ENCODE measurements around the gene PAM. TPM values are rescaled to one million over a fixed set of nuclear protein-coding genes. Genes with fewer than 3 reads are reported as not detected.

The PAM gene
- total and polyA plus RNA-seq, 2 of the 13 experiments (the other 11 are each of a cell fraction or from before 2014, with no cell fraction given): 20.2 to 79.1 TPM

DNA sequence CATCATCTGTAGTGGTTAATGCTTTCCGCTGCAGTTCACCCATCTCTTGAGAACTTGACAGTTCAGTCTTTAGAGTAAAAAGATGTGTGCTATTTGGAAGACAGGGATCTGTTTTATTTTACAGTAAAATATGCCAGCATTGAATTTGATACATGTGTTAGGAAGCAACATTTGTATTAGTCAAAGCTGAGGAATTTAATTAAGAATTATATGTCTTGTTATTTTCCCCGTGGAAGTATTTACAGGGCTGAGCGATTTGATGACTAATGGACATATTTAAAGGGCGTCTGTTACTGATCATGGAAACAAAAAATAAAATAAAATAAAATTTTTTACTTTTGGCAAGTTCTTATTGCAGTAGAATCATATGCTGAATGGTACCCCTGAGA lies 101.3 kb downstream of the PAM start:
- ChIA-PET CTCF (ENCODE audit: low intra/inter-chr PET ratio, low total read pairs) (no interaction called here), POLR2A (no interaction called here)
- Histone ChIP-seq H3K4me3 (replicated peaks in 1 of 3; ENCODE audit: insufficient read depth in 1 of 3, low read depth in 2 of 3, low read length in 3 of 3) (no peak overlapping the region), H3K4me1 (ENCODE audit: insufficient read depth, low read length) (0 out of 2 replicates have a peak, but pooled peaks cover 7% of the 10 kb centered on the region), H3K79me2 (ENCODE audit: insufficient read depth, low read length) (no peaks in the 10 kb centered on the region), H3K9ac (ENCODE audit: insufficient read depth, low read depth, low read length) (no peak overlapping the region), H3K27me3 (ENCODE audit: control insufficient read depth in 1 of 2, insufficient read depth in 2 of 2, low read length in 2 of 2) (no peaks in the 10 kb centered on the region; a peak in 1 of 5 replicates), H3K27ac (ENCODE audit: extremely low read length, insufficient read depth, low read length) (no peak overlapping the region), H3K36me3 (replicated peaks in 1 of 2; ENCODE audit: control insufficient read depth in 1 of 2, insufficient read depth in 2 of 2, low read length in 2 of 2) (no peaks in the 10 kb centered on the region), H3K4me2 (ENCODE audit: low read depth, low read length) (no peak overlapping the region), H4K20me1 (ENCODE audit: insufficient read depth, low read length) (no peaks in the 10 kb centered on the region), H3K9me3 (ENCODE audit: low read length) (no peaks in the 10 kb centered on the region), H2AFZ (ENCODE audit: low read length) (no peak overlapping the region)
- no peak for DNase-seq (ENCODE audit: low spot score)
- ATAC-seq: no peak
- 78% methylated on average over 4 of the region's 4 CpGs for WGBS (ENCODE audit: low lambda C conversion rate)
- no TSS peak for BruUV-seq (replicated peaks)
- intact Hi-C loops (cut with micrococcal nuclease; ENCODE audit: unreplicated experiment) (no loop called here), in situ Hi-C loops (cut with HindIII; ENCODE audit: extremely low pct_ligation_motif_present, low pct_unique_long_range_greater_than_20kb) (no loop called here)
- FAIRE-seq: no peak
- TF ChIP-seq GABPB1 (CRISPR knock-in tag; IDR thresholded peaks at IDR 0.05): no peak
- TF ChIP-seq MAFK (conservative IDR thresholded peaks at IDR 0.05 in 1 of 2, IDR thresholded peaks at IDR 0.05 in 1 of 2; ENCODE audit: low read length in 2 of 2): no peak
- no peak for TF ChIP-seq ZNF329 (CRISPR knock-in tag; IDR thresholded peaks at IDR 0.05; ENCODE audit: low read depth)
- no peak for TF ChIP-seq ZNF256 (CRISPR knock-in tag; conservative IDR thresholded peaks at IDR 0.05)
- TF ChIP-seq ELF4 (CRISPR knock-in tag; IDR thresholded peaks at IDR 0.05; ENCODE audit: borderline replicate concordance): no peak
- TF ChIP-seq MEIS2 (CRISPR knock-in tag; IDR thresholded peaks at IDR 0.05): no peak
- TF ChIP-seq, protein P1, sequence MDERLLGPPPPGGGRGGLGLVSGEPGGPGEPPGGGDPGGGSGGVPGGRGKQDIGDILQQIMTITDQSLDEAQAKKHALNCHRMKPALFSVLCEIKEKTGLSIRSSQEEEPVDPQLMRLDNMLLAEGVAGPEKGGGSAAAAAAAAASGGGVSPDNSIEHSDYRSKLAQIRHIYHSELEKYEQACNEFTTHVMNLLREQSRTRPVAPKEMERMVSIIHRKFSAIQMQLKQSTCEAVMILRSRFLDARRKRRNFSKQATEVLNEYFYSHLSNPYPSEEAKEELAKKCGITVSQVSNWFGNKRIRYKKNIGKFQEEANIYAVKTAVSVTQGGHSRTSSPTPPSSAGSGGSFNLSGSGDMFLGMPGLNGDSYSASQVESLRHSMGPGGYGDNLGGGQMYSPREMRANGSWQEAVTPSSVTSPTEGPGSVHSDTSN (CRISPR knock-in tag; IDR thresholded peaks at IDR 0.05): no peak
- TF ChIP-seq, protein P2, sequence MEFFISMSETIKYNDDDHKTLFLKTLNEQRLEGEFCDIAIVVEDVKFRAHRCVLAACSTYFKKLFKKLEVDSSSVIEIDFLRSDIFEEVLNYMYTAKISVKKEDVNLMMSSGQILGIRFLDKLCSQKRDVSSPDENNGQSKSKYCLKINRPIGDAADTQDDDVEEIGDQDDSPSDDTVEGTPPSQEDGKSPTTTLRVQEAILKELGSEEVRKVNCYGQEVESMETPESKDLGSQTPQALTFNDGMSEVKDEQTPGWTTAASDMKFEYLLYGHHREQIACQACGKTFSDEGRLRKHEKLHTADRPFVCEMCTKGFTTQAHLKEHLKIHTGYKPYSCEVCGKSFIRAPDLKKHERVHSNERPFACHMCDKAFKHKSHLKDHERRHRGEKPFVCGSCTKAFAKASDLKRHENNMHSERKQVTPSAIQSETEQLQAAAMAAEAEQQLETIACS (CRISPR knock-in tag; IDR thresholded peaks at IDR 0.05): no peak
- no peak for TF ChIP-seq ZNF274 (CRISPR knock-in tag; IDR thresholded peaks at IDR 0.05)
- TF ChIP-seq SATB2 (CRISPR knock-in tag; IDR thresholded peaks at IDR 0.05): no peak
- TF ChIP-seq SNAI1 (CRISPR knock-in tag; IDR thresholded peaks at IDR 0.05; ENCODE audit: borderline replicate concordance): no peak
- no peak for TF ChIP-seq HHEX (CRISPR knock-in tag; IDR thresholded peaks at IDR 0.05)
- no peak for TF ChIP-seq KLF11 (CRISPR knock-in tag; IDR thresholded peaks at IDR 0.05)
- TF ChIP-seq ZNF234 (CRISPR knock-in tag; conservative IDR thresholded peaks at IDR 0.05): no peak
